GM11168 (cell line): ENCODE results near the gene CAMTA1.

Experiments
- in situ Hi-C: fragments of 300-500 bp; cut with MboI; formaldehyde crosslinking; loops from one replicate; pipeline ENCODE4 v1.12.0; 2022; ENCODE audit warnings: low sequenced_read_pairs; ENCODE audit not compliant: unreplicated experiment

Gene CAMTA1

GRCh38 chr1:7628273-7628672, 843.0 kb downstream of the CAMTA1 start:
- in situ Hi-C loops = loop anchor here (25.0 kb wide), 1 partner anchor 566 kb away; no protein-coding TSS in a partner anchor

GRCh38 chr1:7629011-7629410, 843.8 kb downstream of the CAMTA1 start:
- in situ Hi-C loops = loop anchor here (25.0 kb wide), 1 partner anchor 567 kb away; no protein-coding TSS in a partner anchor

- in situ Hi-C loops = loop anchor here (25.0 kb wide), 1 partner anchor 567 kb away; no protein-coding TSS in a partner anchor
Measured at GRCh38 chr1:7629465-7630195, 844.4 kb downstream of the CAMTA1 start.

- in situ Hi-C loops = loop anchor here (25.0 kb wide), 1 partner anchor 568 kb away; no protein-coding TSS in a partner anchor
Measured at GRCh38 chr1:7630378-7630777, 845.1 kb downstream of the CAMTA1 start.

- in situ Hi-C loops = loop anchor here (25.0 kb wide), 1 partner anchor 570 kb away; no protein-coding TSS in a partner anchor
Measured at GRCh38 chr1:7632176-7632575, 846.9 kb downstream of the CAMTA1 start.

GRCh38 chr1:7632681-7633080, 847.4 kb downstream of the CAMTA1 start:
- in situ Hi-C loops = loop anchor here (25.0 kb wide), 1 partner anchor 570 kb away; no protein-coding TSS in a partner anchor

DNA sequence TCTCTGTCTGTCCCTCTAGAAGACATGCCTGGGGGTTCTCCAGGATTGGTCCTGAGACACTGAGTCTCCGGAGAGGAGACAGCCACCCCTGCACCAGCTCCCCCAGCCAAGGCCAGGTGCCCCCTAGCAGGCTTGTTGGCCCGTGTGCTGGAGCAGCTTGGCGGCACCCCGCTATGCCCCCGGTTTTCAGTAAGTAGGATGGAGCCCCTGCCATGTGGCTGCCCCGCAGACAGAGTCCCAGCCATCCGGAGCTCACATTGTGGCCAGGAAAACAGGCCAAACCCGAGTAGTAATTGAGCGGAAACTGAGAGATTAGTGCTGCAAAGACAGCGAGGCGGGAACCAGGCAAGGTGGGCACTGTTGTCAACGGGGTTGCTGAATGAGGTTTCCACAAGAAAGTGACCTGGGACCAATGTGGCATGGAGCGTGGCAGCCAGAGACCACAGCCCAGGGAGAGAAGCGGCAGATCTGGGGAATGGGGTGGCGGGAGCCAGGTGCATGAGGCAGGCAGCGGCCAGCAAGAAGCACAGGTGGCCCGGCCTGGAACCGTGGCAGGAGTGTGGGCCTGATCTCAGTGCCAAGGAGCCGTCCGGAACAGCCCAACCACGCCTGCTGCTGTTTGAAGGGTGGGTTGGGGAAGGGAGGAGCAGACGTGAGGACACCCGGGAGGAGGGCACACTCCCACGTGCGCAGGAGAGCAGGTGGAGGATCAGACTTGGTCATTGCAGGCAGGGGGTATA, 848.4 kb downstream of the CAMTA1 start:
- in situ Hi-C loops = loop anchor here (25.0 kb wide), 1 partner anchor 571 kb away; no protein-coding TSS in a partner anchor

- in situ Hi-C loops = loop anchor here (25.0 kb wide), 1 partner anchor 572 kb away; no protein-coding TSS in a partner anchor
Measured at GRCh38 chr1:7634546-7635240, 849.4 kb downstream of the CAMTA1 start.

GRCh38 chr1:7636795-7637526, 851.7 kb downstream of the CAMTA1 start:
- in situ Hi-C loops = loop anchor here (25.0 kb wide), 1 partner anchor 575 kb away; no protein-coding TSS in a partner anchor

DNA sequence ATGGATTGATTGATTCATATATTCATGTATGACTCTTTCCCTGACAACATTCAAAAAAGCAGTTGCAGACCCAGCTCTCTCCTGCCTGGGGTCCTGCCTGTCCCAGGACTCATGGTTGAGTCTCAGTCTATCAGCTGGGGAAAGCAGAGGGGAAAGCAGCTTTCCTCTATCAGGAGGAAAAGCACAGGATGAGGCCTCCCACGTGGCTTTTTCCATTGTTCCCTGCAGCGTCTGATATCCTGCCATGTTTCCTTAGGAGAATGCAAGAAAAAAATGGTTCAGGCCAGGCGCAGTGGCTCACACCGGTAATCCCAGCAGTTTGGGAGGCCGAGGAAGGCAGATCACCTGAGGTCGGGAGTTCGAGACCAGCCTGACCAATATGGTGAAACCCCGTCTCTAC, 852.8 kb downstream of the CAMTA1 start:
- in situ Hi-C loops = loop anchor here (25.0 kb wide), 1 partner anchor 576 kb away; no protein-coding TSS in a partner anchor

GRCh38 chr1:7639435-7640131, 854.3 kb downstream of the CAMTA1 start:
- in situ Hi-C loops = loop anchor here (25.0 kb wide), 1 partner anchor 577 kb away; no protein-coding TSS in a partner anchor

DNA sequence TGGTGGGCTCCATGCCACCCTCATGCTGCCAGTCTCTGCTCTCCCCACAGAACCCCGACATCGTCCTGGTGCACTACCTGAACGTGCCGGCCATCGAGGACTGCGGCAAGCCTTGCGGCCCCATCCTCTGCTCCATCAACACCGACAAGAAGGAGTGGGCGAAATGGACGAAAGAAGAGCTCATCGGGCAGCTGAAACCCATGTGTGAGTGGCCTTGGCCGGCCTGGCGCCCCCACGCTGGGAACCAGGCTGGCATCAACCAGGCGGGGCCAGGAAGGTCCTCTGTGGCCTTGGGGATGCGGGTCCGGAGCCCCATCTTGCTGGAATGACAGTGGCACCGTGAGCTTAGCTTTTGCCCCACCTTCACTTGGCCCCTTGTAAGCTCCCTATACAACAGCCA, 855.1 kb downstream of the CAMTA1 start:
- in situ Hi-C loops = loop anchor here (25.0 kb wide), 1 partner anchor 578 kb away; no protein-coding TSS in a partner anchor

GRCh38 chr1:7640920-7641585, 855.8 kb downstream of the CAMTA1 start:
- in situ Hi-C loops = loop anchor here (25.0 kb wide), 1 partner anchor 579 kb away; no protein-coding TSS in a partner anchor

DNA sequence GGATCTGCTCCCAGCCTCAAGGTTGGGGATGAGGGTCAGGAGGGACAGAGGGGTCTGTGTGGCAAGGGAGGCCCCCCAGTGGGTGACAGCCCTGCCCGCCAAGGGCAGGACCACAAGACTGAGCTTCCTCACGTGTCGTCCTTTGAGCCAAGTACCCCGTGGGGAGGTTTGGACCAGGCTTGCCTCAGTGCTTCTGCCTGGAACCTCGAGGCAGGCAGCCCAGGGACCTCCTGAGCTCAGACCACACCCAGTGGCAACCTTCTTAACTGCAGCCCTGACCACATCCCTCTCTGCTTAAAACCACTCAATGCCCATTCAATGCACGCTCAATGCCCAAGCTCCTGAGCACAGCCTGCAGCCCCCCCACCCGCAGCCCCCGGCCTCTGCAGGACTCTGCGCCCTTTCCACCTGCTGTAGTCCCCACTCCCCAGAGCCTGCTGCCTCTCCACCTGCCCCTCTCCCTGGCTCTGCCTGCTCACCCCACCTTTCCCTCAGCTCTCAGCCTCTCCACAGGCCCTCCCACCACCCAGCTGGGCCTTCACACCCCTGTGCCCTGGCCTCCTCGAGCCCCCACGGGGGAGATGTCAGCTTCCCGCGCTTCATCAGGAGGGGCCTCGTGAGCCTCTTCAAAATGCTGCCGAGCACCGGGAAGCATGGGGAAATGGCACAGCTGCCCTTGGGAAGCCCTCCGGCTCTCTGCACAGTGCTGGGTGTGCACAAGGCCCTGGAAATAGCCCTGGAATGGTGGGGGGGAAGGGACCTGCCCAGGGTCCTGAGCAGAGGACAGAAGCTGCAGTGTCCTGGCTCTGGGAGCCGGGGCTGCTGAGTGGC, 856.5 kb downstream of the CAMTA1 start:
- in situ Hi-C loops = loop anchor here (25.0 kb wide), 1 partner anchor 580 kb away; no protein-coding TSS in a partner anchor

GRCh38 chr1:7642418-7642704, 857.1 kb downstream of the CAMTA1 start:
- in situ Hi-C loops = loop anchor here (25.0 kb wide), 1 partner anchor 580 kb away; no protein-coding TSS in a partner anchor

DNA sequence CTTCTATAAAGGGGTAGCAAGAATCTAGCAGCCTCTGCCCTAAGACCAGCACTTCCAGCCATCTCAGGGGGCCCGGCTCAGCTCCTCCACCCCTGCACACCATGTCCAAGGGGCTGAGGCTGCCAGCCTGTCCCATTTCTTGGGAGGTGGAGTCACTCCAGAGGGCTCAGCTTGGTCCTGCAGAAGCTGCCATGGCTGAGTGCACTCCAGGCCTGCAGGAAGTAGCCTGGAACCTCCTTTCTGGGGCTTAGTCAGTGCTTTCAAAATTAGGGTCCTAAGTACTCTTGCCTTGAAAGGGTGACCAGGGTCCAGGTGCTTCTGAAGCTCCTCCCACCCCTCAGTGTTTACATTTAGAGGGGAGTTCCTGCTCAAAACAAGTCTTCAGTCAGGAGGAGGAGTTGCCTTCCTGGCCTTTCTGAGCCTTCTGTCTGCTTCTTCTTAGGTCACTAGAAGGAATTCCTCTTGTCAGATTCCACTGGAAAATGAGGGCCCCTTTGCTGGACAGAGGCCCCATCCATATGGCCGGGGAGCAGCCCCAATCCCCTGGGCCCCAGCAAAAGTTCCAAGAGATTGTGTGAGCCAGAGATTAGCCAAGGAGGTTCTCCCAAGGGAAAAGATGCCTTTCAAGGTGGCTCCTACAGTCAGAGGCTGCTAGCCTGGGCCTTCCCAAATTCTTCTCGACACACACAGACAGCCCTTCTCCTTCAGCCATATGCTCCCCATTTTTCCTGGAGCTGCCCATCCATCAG, 857.7 kb downstream of the CAMTA1 start:
- in situ Hi-C loops = loop anchor here (25.0 kb wide), 1 partner anchor 581 kb away; no protein-coding TSS in a partner anchor

- in situ Hi-C loops = loop anchor here (25.0 kb wide), 1 partner anchor 581 kb away; no protein-coding TSS in a partner anchor
Measured at GRCh38 chr1:7643530-7643929, 858.3 kb downstream of the CAMTA1 start.
